Measurements from ENCODE around the gene SLMAP.

DNA sequence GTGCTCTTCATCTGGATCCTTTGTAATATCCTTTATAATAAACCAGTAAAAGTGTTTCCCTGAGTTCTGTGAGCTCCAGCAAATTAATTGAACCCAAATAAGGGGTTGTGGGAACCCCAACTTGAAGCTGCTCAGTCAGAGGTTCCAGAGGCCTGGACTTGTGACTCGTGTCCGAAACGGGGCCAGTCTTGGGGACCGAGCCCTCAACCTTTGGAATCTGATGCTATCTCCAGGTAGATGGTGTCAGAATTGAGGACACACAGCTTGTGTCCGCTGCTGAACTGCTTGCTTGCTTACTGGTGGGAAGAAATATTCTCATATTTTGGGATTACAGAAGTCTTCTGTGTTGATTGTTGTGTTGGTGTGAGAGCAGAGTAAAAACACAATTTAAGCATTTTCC is 212.4 kb downstream of the SLMAP start:
- TF ChIP-seq POLR2AphosphoS5 (IDR thresholded peaks at IDR 0.05; ENCODE audit: low read depth, low read length) (no peak), TCF7L2 (IDR thresholded peaks at IDR 0.05; ENCODE audit: low read depth, low read length) (no peak)
- TF ChIP-seq, protein P1, sequence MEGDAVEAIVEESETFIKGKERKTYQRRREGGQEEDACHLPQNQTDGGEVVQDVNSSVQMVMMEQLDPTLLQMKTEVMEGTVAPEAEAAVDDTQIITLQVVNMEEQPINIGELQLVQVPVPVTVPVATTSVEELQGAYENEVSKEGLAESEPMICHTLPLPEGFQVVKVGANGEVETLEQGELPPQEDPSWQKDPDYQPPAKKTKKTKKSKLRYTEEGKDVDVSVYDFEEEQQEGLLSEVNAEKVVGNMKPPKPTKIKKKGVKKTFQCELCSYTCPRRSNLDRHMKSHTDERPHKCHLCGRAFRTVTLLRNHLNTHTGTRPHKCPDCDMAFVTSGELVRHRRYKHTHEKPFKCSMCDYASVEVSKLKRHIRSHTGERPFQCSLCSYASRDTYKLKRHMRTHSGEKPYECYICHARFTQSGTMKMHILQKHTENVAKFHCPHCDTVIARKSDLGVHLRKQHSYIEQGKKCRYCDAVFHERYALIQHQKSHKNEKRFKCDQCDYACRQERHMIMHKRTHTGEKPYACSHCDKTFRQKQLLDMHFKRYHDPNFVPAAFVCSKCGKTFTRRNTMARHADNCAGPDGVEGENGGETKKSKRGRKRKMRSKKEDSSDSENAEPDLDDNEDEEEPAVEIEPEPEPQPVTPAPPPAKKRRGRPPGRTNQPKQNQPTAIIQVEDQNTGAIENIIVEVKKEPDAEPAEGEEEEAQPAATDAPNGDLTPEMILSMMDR (IDR thresholded peaks at IDR 0.05): no peak
